NT2/D1 (cell line): Measurements from ENCODE around the gene C1orf35.

Source experiments
- DNase-seq: peaks from one replicate; pipeline ENCODE4 v3.0.0-alpha.2; 2011; ENCODE audit warnings: low read depth, low spot score
- H3K27me3 ChIP-seq: 2 replicates; pipeline ENCODE4 v1.6.0; 2011; ENCODE audit warnings: mild to moderate bottlenecking; ENCODE audit not compliant: insufficient read length, insufficient read depth
- H3K36me3 ChIP-seq: 2 replicates; pipeline ENCODE4 v1.6.1; 2011; ENCODE audit warnings: mild to moderate bottlenecking, low read length, mixed read lengths; ENCODE audit not compliant: insufficient read depth, insufficient read length
- H3K4me1 ChIP-seq: 2 replicates; pipeline ENCODE4 v1.5.1; 2011; ENCODE audit not compliant: insufficient read depth, insufficient read length
- H3K4me3 ChIP-seq: 2 replicates; pipeline ENCODE4 v1.5.1; 2011; ENCODE audit warnings: low read depth; ENCODE audit not compliant: insufficient read length
- H3K9ac ChIP-seq: 2 replicates; pipeline ENCODE4 v1.6.0; 2011; ENCODE audit warnings: low read depth; ENCODE audit not compliant: insufficient read length
- H3K9me3 ChIP-seq: 2 replicates; pipeline ENCODE4 v1.5.1; 2011; ENCODE audit warnings: mild to moderate bottlenecking, low read length; ENCODE audit not compliant: insufficient read depth
- SUZ12 ChIP-seq: IDR thresholded peaks from 2 replicates; pipeline ENCODE4 v1.6.1; 2011; ENCODE audit not compliant: insufficient read length, insufficient read depth; ENCODE audit errors: extremely low read depth
- YY1 ChIP-seq: IDR thresholded peaks from 2 replicates; pipeline ENCODE4 v1.6.1; 2011; ENCODE audit not compliant: insufficient read length, insufficient read depth
- ZNF274 ChIP-seq: IDR thresholded peaks from 2 replicates; pipeline ENCODE4 v1.6.1; 2011; ENCODE audit warnings: mild to moderate bottlenecking, low read depth, low read length

The C1orf35 gene

GRCh38 chr1:228141226-228142044 lies 38.3 kb upstream of the C1orf35 start:
- no peak for TF ChIP-seq YY1
- no peak for TF ChIP-seq ZNF274
- TF ChIP-seq SUZ12: no peak
- Histone ChIP-seq H3K9ac (peak overlapping the region; percentile 96), H3K4me1 (peaks cover 8% of the 10 kb centered on the region), H3K4me3 (peak overlapping the region; percentile 96), H3K27me3 (peaks cover 26% of the 10 kb centered on the region), H3K36me3 (peaks cover 41% of the 10 kb centered on the region), H3K9me3 (no peaks in the 10 kb centered on the region)
- no peak for DNase-seq

GRCh38 chr1:228140724-228141225 lies 37.6 kb upstream of the C1orf35 start:
- H3K9me3 ChIP-seq: no peaks in the 10 kb centered on the region
- H3K9ac ChIP-seq: peak overlapping the region; percentile 96
- H3K4me1 ChIP-seq: peaks cover 8% of the 10 kb centered on the region
- H3K36me3 ChIP-seq: peaks cover 34% of the 10 kb centered on the region
- H3K27me3 ChIP-seq: peaks cover 32% of the 10 kb centered on the region
- peak overlapping the region; percentile 96 for H3K4me3 ChIP-seq
- no peak for DNase-seq
- TF ChIP-seq ZNF274 (no peak), SUZ12 (no peak), YY1 (no peak)

GRCh38 chr1:228139931-228140723 lies 37.0 kb upstream of the C1orf35 start, which contains the start of gene GUK1:
GUK1 (plus strand) TSS chr1:228140279; CDS start chr1:228140303, 24 bp downstream.
- TF ChIP-seq ZNF274: no peak
- no peak for TF ChIP-seq SUZ12
- peak; percentile 22 for TF ChIP-seq YY1

DNA sequence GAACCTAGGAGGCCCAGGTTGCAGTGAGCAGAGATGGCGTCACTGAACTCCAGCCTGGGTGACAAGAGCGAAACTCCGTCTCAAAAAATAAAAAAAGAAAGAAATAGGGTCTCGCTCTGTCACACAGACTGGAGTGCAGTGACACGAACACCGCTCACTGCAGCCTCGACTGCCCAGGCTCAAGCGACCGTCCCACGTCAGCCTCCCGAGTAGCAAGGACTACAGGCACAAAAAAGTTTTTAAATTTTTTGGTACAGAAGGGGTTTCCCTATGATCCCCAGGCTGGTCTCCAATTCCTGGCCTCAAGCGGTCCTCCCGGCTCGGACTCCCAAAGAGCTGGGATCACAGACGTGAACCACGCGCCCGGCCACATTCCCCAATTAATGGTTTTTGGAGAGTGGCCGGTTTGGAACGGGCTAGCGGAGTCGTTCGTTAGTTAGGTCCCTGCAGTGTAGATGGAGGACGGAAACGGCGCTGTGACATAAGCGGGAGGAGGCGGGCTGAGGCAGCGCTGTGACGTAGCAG lies 36.3 kb upstream of the C1orf35 start:
- peaks cover 21% of the 10 kb centered on the region for H3K36me3 ChIP-seq
- peaks cover 8% of the 10 kb centered on the region for H3K4me1 ChIP-seq
- H3K4me3 ChIP-seq: peak overlapping the region; percentile 96
- TF ChIP-seq SUZ12 (no peak), ZNF274 (no peak), YY1 (no peak)
- peak overlapping the region; percentile 83 for H3K9ac ChIP-seq
- DNase-seq: no peak
- no peaks in the 10 kb centered on the region for H3K9me3 ChIP-seq
- H3K27me3 ChIP-seq: peaks cover 45% of the 10 kb centered on the region

More at GRCh38 chr1:228139931-228140723, 37.0 kb upstream of the C1orf35 start, which contains the start of gene GUK1:
- H3K9me3 ChIP-seq: no peaks in the 10 kb centered on the region
- peak; percentile 100 for DNase-seq
- peaks cover 39% of the 10 kb centered on the region for H3K27me3 ChIP-seq
- peaks cover 8% of the 10 kb centered on the region for H3K4me1 ChIP-seq
- H3K9ac ChIP-seq: peak within 1 kb of the TSS; percentile 96
- H3K36me3 ChIP-seq: peaks cover 27% of the 10 kb centered on the region
- H3K4me3 ChIP-seq: peak within 1 kb of the TSS; percentile 96

DNA sequence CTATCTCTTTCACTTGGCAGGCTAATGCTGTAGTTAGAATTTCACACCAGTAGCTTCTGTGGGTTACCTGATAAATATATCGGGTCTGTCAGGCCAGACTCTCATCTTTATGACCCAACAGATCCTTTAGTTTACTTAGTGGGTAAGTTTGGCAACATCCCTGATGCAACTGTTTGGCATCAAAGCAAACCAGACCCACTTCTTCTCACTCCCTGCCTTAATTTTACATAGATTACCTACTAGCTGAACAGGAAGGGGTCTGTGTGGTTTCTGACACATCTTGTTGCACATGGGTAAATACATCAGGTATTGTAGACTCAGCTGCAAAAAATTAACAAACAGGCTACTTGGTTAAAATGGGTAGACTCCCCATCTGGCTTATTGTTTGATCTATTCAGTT lies 33.8 kb upstream of the C1orf35 start:
- TF ChIP-seq SUZ12 (no peak), ZNF274 (no peak), YY1 (no peak)
- Histone ChIP-seq H3K36me3 (peaks cover 8% of the 10 kb centered on the region), H3K9me3 (no peaks in the 10 kb centered on the region), H3K9ac (no peak overlapping the region), H3K4me1 (no peaks in the 10 kb centered on the region), H3K27me3 (peaks cover 45% of the 10 kb centered on the region), H3K4me3 (no peak overlapping the region)
- DNase-seq: no peak

GRCh38 chr1:228134591-228134990 lies 31.5 kb upstream of the C1orf35 start:
- TF ChIP-seq SUZ12 (no peak), ZNF274 (no peak), YY1 (no peak)
- H3K4me1 ChIP-seq: no peaks in the 10 kb centered on the region
- no peaks in the 10 kb centered on the region for H3K9me3 ChIP-seq
- H3K36me3 ChIP-seq: no peaks in the 10 kb centered on the region
- DNase-seq: no peak
- H3K27me3 ChIP-seq: peaks cover 38% of the 10 kb centered on the region
- no peak overlapping the region for H3K4me3 ChIP-seq
- H3K9ac ChIP-seq: no peak overlapping the region

DNA sequence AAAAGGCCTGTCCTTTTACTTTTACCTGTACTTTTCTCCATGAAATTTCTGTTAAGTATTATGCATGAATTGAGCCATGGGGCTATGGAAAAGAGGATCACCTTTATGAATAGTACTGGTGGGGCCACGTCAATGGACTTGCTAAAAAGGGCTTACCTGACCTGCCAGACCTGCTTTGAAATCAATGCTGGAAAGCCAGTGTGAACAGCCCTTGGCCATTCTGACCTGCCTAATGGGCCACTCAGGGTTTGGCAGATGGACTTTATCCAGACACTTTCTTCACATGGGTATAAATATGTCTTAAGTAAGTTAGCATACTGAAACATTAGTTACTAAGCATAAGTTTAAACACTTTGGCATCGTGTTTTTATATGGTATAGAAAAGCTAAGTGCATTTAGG lies 28.6 kb upstream of the C1orf35 start:
- no peak for DNase-seq
- Histone ChIP-seq H3K36me3 (no peaks in the 10 kb centered on the region), H3K27me3 (peaks cover 33% of the 10 kb centered on the region), H3K9ac (peak overlapping the region; percentile 12), H3K9me3 (no peaks in the 10 kb centered on the region), H3K4me3 (no peak overlapping the region), H3K4me1 (no peaks in the 10 kb centered on the region)
- no peak for TF ChIP-seq SUZ12
- TF ChIP-seq YY1: no peak
- TF ChIP-seq ZNF274: no peak
